Measurements from ENCODE around the gene LRP2. TPM values are rescaled to one million over a fixed set of nuclear protein-coding genes. Genes with fewer than 3 reads are reported as not detected.

LRP2 gene
- total and polyA plus RNA-seq, 2 of the 4 experiments (the other 2 are of a cell fraction), result not detected

- no peaks in the 10 kb centered on the region for H3K9me1 ChIP-seq (ENCODE audit: insufficient read depth, low read length)
- no peak overlapping the region for H4K8ac ChIP-seq (ENCODE audit: low read depth in 2 of 2, low read length in 2 of 2)
- no peaks in the 10 kb centered on the region for H3K79me1 ChIP-seq (ENCODE audit: low read depth in 1 of 2, low read length in 2 of 2)
- no peak overlapping the region for H3K18ac ChIP-seq (ENCODE audit: low read depth, low read length)
- no peak overlapping the region for H3K27ac ChIP-seq (ENCODE audit: insufficient read depth, low read length)
- no peak overlapping the region for H2AK5ac ChIP-seq (ENCODE audit: low read depth, low read length)
- in situ Hi-C loops (cut with MboI; ENCODE audit: low sequenced_read_pairs), result no loop called here
- H2BK20ac ChIP-seq (ENCODE audit: low read depth, low read length), result no peak overlapping the region
- no peak overlapping the region for H3K56ac ChIP-seq (ENCODE audit: extremely low read depth, insufficient read depth, low read length)
- no peak overlapping the region for H3K4ac ChIP-seq (ENCODE audit: low read depth, low read length)
- no peak overlapping the region for H2BK120ac ChIP-seq (ENCODE audit: low read depth, low read length)
- no peaks in the 10 kb centered on the region for H3K9me3 ChIP-seq (ENCODE audit: control insufficient read depth, insufficient read depth, low read length)
- H2AK9ac ChIP-seq (replicated peaks; ENCODE audit: low read depth, low read length, poor library complexity), result no peak overlapping the region
- no peak overlapping the region for H3K4me3 ChIP-seq (ENCODE audit: insufficient read depth, low read depth, low read length)
- H2BK15ac ChIP-seq (ENCODE audit: low read depth, low read length), result no peak overlapping the region
- no peak for DNase-seq
- no peak for ATAC-seq (ENCODE audit: low read depth)
- ChIA-PET POLR2A (ENCODE audit: unreplicated experiment) (no interaction called here), CTCF (no interaction called here)
- no peak overlapping the region for H3K9ac ChIP-seq (ENCODE audit: low read depth, low read length)
- H2BK5ac ChIP-seq (ENCODE audit: low read depth, low read length, poor library complexity, severe bottlenecking), result no peak overlapping the region
- no CpG with 5 or more reads among the region's 2 CpGs for WGBS, 2 experiments (ENCODE audit: extremely low coverage in 2 of 2, insufficient read length in 1 of 2)
- no peaks in the 10 kb centered on the region for H3K27me3 ChIP-seq (ENCODE audit: control insufficient read depth, insufficient read depth, low read length)
- no TSS peak for BruUV-seq (replicated peaks)
- no peak overlapping the region for H2AFZ ChIP-seq (replicated peaks; ENCODE audit: low read length, poor library complexity)
- intact Hi-C loops (cut with micrococcal nuclease), result no loop called here
- H3K23ac ChIP-seq (ENCODE audit: low read depth, low read length), result no peak overlapping the region
- H3K4me2 ChIP-seq (ENCODE audit: low read depth, low read length), result no peak overlapping the region
- TF ChIP-seq MAFK (IDR thresholded peaks at IDR 0.05; ENCODE audit: low read depth, low read length) (no peak), MXI1 (IDR thresholded peaks at IDR 0.05; ENCODE audit: borderline replicate concordance, low read depth, low read length) (no peak)
- no peak overlapping the region for H3K14ac ChIP-seq (replicated peaks; ENCODE audit: low read depth, low read length)
- no peak overlapping the region for H4K5ac ChIP-seq (ENCODE audit: low read depth, low read length)
- H4K91ac ChIP-seq (ENCODE audit: insufficient read depth, low read depth, low read length), result no peak overlapping the region
- H3K4me1 ChIP-seq (ENCODE audit: control insufficient read depth, insufficient read depth, low read length), result no peaks in the 10 kb centered on the region
- H3K36me3 ChIP-seq (ENCODE audit: control insufficient read depth, insufficient read depth, low read length), result no peaks in the 10 kb centered on the region
- dilution Hi-C loops (cut with HindIII; ENCODE audit: low sequenced_read_pairs, unreplicated experiment), result no loop called here
- H4K20me1 ChIP-seq (ENCODE audit: insufficient read depth, low read length), result no peaks in the 10 kb centered on the region
Measured at GRCh38 chr2:169137924-169138323, 224.4 kb downstream of the LRP2 start.
